ENCODE results near the gene RGS19. TPM values are rescaled to one million over a fixed set of nuclear protein-coding genes. Genes with fewer than 3 reads are reported as not detected.

Gene RGS19
- total RNA-seq, 1 experiment from 2014 or later, result 17.2 TPM

GRCh38 chr20:64064145-64064698 lies 15.1 kb downstream of the RGS19 start:
- Mint-ChIP-seq H3K27ac (ENCODE audit: unreplicated experiment) (peak overlapping the region; percentile 45), H3K9me3 (ENCODE audit: low read depth, unreplicated experiment) (no peaks in the 10 kb centered on the region), H3K4me1 (ENCODE audit: low read depth, unreplicated experiment) (peaks cover 47% of the 10 kb centered on the region), H3K27me3 (ENCODE audit: unreplicated experiment) (no peaks in the 10 kb centered on the region), H3K36me3 (ENCODE audit: insufficient read depth, unreplicated experiment) (peaks cover 51% of the 10 kb centered on the region), H3K4me3 (ENCODE audit: low read depth, unreplicated experiment) (peak overlapping the region; percentile 72)
- no TSS peak for BruUV-seq (replicated peaks)
- intact Hi-C loops (cut with micrococcal nuclease; ENCODE audit: unreplicated experiment), result no loop called here
- TF ChIP-seq CTCF (IDR thresholded peaks at IDR 0.05; ENCODE audit: unreplicated experiment), result no peak
- peak; percentile 67 for DNase-seq
- CTCF ChIA-PET, result interaction anchor here (0.9 kb wide), 2 partner anchors 10 to 526 kb away, joined by 3 to 4 read pairs; no protein-coding TSS in a partner anchor

- peak; percentile 56 for DNase-seq
- Mint-ChIP-seq H3K36me3 (ENCODE audit: insufficient read depth, unreplicated experiment) (peaks cover 50% of the 10 kb centered on the region), H3K27ac (ENCODE audit: unreplicated experiment) (peak overlapping the region; percentile 24), H3K4me1 (ENCODE audit: low read depth, unreplicated experiment) (peaks cover 50% of the 10 kb centered on the region), H3K9me3 (ENCODE audit: low read depth, unreplicated experiment) (no peaks in the 10 kb centered on the region), H3K4me3 (ENCODE audit: low read depth, unreplicated experiment) (peak overlapping the region; percentile 72), H3K27me3 (ENCODE audit: unreplicated experiment) (no peaks in the 10 kb centered on the region)
- no peak for TF ChIP-seq CTCF (IDR thresholded peaks at IDR 0.05; ENCODE audit: unreplicated experiment)
- BruUV-seq (replicated peaks), result TSS peak; percentile 87
- intact Hi-C loops (cut with micrococcal nuclease; ENCODE audit: unreplicated experiment), result no loop called here
- CTCF ChIA-PET, result interaction anchor here (1.0 to 1.6 kb wide), 5 partner anchors 10 to 25 kb away, joined by 3 to 7 read pairs (median 6); partner anchors contain the start of gene LKAAEAR1
Observed at GRCh38 chr20:64063389-64064144, 15.8 kb downstream of the RGS19 start.

GRCh38 chr20:64062596-64063388 lies 16.5 kb downstream of the RGS19 start, which contains the start of gene TCEA2:
Gene TCEA2 (plus strand): TSS chr20:64063198. CDS start chr20:64063313, 115 bp downstream.
- intact Hi-C loops (cut with micrococcal nuclease; ENCODE audit: unreplicated experiment), result no loop called here

More at GRCh38 chr20:64062596-64063388, 16.5 kb downstream of the RGS19 start, which contains the start of gene TCEA2:
- Mint-ChIP-seq H3K9me3 (ENCODE audit: low read depth, unreplicated experiment) (no peaks in the 10 kb centered on the region), H3K36me3 (ENCODE audit: insufficient read depth, unreplicated experiment) (peaks cover 45% of the 10 kb centered on the region), H3K4me3 (ENCODE audit: low read depth, unreplicated experiment) (peak within 1 kb of the TSS; percentile 72), H3K27me3 (ENCODE audit: unreplicated experiment) (no peaks in the 10 kb centered on the region), H3K4me1 (ENCODE audit: low read depth, unreplicated experiment) (peaks cover 58% of the 10 kb centered on the region), H3K27ac (ENCODE audit: unreplicated experiment) (peak within 1 kb of the TSS; percentile 24)
- DNase-seq, result peak; percentile 99
- no TSS peak for BruUV-seq (replicated peaks)
- CTCF ChIA-PET, result interaction anchor here (1.0 to 1.6 kb wide), 5 partner anchors 9 to 24 kb away, joined by 3 to 7 read pairs (median 6); partner anchors contain the start of gene LKAAEAR1
- no peak for TF ChIP-seq CTCF (IDR thresholded peaks at IDR 0.05; ENCODE audit: unreplicated experiment)
